ENCODE measurements around the gene WDFY3.

GRCh38 chr4:84825701-84826341, 140.7 kb downstream of the WDFY3 start:
- TF ChIP-seq CTCF (IDR thresholded peaks at IDR 0.05; ENCODE audit: insufficient read depth, low read depth, low read length) = no peak
- no peak for TF ChIP-seq EZH2 (IDR thresholded peaks at IDR 0.05; ENCODE audit: insufficient read depth, low read length)
